ENCODE measurements around the gene NDST3.

- TF ChIP-seq CTCF (IDR thresholded peaks at IDR 0.05) (no peak), EP300 (IDR thresholded peaks at IDR 0.05) (no peak), POLR2A (IDR thresholded peaks at IDR 0.05) (no peak)
These were observed 192.2 kb downstream of the NDST3 start for GRCh38 chr4:118226311-118227010.

All from tibial nerve (tissue), 4 donors.